Body of pancreas (tissue), 4 donors: ENCODE measurements around the gene TTC28. TPM values are rescaled to one million over a fixed set of nuclear protein-coding genes. Genes with fewer than 3 reads are reported as not detected.

Experiments used
- ATAC-seq: fragments of 150-250 bp; one replicate; pipeline ENCODE4 v1.9.1; 2016
- DNase-seq, 4 donors: peaks; one replicate each; pipeline ENCODE4 v3.0.0-alpha.2; 2019
- H3K27ac ChIP-seq, 4 donors: fragments of 200-600 bp; sonication (generic); 1 replicate in 3 of 4; 2 replicates in 1 of 4; pipeline versions ENCODE4 v1.5.1 to v1.6.1; 2016 to 2019; ENCODE audit warnings: mild to moderate bottlenecking in 1 of 4, mixed read lengths in 1 of 4, moderate library complexity in 1 of 4
- H3K27me3 ChIP-seq, 2 donors: fragments of 200-600 bp; sonication (generic); one replicate each; pipeline ENCODE4 v1.6.0; 2016; ENCODE audit warnings: mild to moderate bottlenecking in 1 of 2
- H3K36me3 ChIP-seq, 2 donors: fragments of 200-600 bp; sonication (generic); replicated peaks in 1 of 2; 2 replicates each; pipeline ENCODE4 v1.5.1; 2016; ENCODE audit warnings: low read depth in 2 of 2; ENCODE audit not compliant: insufficient read depth in 1 of 2
- H3K4me1 ChIP-seq: fragments of 200-600 bp; sonication (generic); one replicate; pipeline ENCODE4 v1.6.0; 2016
- H3K4me3 ChIP-seq, 2 donors: fragments of 200-600 bp; sonication (generic); 1 replicate in 1 of 2; 2 replicates in 1 of 2; pipeline ENCODE4 v1.5.1; 2016 to 2019
- H3K9me3 ChIP-seq, 3 donors: fragments of 200-600 bp; sonication (generic); 1 replicate in 2 of 3; 2 replicates in 1 of 3; pipeline ENCODE4 v1.5.1; 2016
- POLR2A ChIP-seq, 3 donors: fragments of 450-650 bp; IDR thresholded peaks; one replicate each; pipeline ENCODE4 v1.6.1; 2016; ENCODE audit warnings: antibody characterized with exemption in 3 of 3, mild to moderate bottlenecking in 2 of 3
- WGBS, 2 donors: methylation state at CpG; one replicate each; pipeline ENCODE4 v1.1.5; 2017; 5-methylcytosine and 5-hydroxymethylcytosine counted together
- intact Hi-C: fragments of 100-400 bp; cut with DNase I; formaldehyde crosslinking; loops from one replicate; pipeline ENCODE4 v1.15.1; 2023
- total RNA-seq, 2 donors: library from RNA; depleted of rRNA; stranded (reverse); fragments of >200 nt; gene quantifications; one replicate each; pipeline ENCODE4 v1.1.0, GENCODE V29; 2016
- TF ChIP-seq, protein P1 (sequence below), 7 experiments: fragments of 450-650 bp in 4 of 7; fragments of 200-600 bp in 3 of 7; sonication (generic) in 3 of 7; IDR thresholded peaks; one replicate each; pipeline ENCODE4 v1.5.1; 2016 to 2019; ENCODE audit warnings: antibody characterized with exemption in 7 of 7

The TTC28 gene
- total RNA-seq, 2 donors from 2014 or later, result 21.0 to 87.3 TPM

DNA sequence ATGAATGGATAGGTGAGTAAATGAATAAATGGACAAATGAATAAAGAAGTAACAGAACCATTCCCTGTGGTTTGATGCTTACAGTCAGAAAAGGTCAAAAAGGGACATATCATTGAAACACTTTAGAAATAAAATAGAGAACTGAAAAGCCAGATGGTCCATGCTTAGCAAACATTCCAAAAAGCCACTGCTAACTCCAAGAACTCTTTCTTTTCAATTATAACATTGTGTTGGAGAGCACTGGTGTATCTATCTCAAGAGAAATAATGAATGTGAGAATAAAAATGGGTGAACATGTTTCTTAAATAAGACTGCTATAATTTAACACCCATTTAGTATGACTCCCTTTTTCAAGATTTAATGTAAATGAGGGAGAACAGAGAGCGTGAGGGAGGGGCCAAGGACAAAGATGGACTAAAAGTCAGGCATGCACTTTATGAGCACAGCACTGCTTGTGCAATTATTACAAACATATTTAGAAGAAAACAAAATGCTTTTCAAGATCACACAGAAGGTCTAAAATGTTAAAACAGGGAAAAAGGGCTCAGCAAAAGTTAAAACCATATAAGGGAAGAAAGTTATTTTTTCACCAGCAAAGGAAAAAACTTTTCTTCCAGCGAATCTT, 536.3 kb downstream of the TTC28 start:
- DNase-seq (no peak), ATAC-seq (no peak)
- no peak overlapping the region for H3K27ac ChIP-seq
- H3K4me3 ChIP-seq, result no peak overlapping the region
- H3K9me3 ChIP-seq, result no peaks in the 10 kb centered on the region
- TF ChIP-seq POLR2A (IDR thresholded peaks at IDR 0.05), result no peak
- TF ChIP-seq, protein P1, sequence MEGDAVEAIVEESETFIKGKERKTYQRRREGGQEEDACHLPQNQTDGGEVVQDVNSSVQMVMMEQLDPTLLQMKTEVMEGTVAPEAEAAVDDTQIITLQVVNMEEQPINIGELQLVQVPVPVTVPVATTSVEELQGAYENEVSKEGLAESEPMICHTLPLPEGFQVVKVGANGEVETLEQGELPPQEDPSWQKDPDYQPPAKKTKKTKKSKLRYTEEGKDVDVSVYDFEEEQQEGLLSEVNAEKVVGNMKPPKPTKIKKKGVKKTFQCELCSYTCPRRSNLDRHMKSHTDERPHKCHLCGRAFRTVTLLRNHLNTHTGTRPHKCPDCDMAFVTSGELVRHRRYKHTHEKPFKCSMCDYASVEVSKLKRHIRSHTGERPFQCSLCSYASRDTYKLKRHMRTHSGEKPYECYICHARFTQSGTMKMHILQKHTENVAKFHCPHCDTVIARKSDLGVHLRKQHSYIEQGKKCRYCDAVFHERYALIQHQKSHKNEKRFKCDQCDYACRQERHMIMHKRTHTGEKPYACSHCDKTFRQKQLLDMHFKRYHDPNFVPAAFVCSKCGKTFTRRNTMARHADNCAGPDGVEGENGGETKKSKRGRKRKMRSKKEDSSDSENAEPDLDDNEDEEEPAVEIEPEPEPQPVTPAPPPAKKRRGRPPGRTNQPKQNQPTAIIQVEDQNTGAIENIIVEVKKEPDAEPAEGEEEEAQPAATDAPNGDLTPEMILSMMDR (IDR thresholded peaks at IDR 0.05), result no peak
- intact Hi-C loops, result no loop called here
- no peaks in the 10 kb centered on the region for H3K36me3 ChIP-seq
- H3K4me1 ChIP-seq, result peaks cover 7% of the 10 kb centered on the region
- WGBS, 2 donors, result 88 to 97% methylated on average over 2 of the region's 2 CpGs
- no peaks in the 10 kb centered on the region for H3K27me3 ChIP-seq

DNA sequence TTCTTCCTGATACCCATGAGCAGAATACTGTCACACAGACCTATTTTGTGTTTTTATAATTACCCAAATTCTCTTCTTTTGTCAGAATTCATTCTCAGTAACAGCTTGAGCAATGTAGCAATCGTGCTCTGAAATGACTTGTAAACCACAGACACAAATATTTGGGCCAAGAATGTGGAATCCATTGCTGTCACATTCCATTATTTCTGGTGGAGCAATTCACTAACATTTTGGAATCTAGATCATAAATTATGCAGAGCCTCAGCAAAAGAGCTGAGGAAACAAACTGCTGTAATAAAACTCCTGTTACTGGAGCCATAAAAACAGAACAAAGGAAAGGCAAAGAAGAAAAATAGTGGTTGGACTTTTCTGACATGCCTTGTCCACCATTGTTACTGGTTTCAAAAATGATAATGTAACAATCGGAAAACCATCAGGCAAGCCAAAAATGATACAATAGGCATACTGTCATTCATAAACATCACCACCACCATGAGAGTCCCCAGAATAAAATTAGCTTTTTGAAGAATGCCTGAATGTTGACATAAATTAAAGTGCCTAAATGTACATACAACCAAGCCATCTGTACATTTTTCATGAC, 537.2 kb downstream of the TTC28 start:
- TF ChIP-seq, protein P1 (IDR thresholded peaks at IDR 0.05), result no peak
- no peak for TF ChIP-seq POLR2A (IDR thresholded peaks at IDR 0.05)
- DNase-seq, result peak in 1 of 4 donors; percentile 9
- Histone ChIP-seq H3K36me3 (no peaks in the 10 kb centered on the region), H3K9me3 (peaks cover 0 to 3% (median 0%) of the 10 kb centered on the region in 3 donors), H3K27me3 (no peaks in the 10 kb centered on the region), H3K4me3 (no peak overlapping the region), H3K27ac (peak overlapping the region in 1 of 4 donors; percentile 6), H3K4me1 (peaks cover 7% of the 10 kb centered on the region)
- ATAC-seq, result peak; percentile 65
- WGBS, 2 donors, result 55 to 65% methylated on average over 2 of the region's 2 CpGs
- intact Hi-C loops, result no loop called here

DNA sequence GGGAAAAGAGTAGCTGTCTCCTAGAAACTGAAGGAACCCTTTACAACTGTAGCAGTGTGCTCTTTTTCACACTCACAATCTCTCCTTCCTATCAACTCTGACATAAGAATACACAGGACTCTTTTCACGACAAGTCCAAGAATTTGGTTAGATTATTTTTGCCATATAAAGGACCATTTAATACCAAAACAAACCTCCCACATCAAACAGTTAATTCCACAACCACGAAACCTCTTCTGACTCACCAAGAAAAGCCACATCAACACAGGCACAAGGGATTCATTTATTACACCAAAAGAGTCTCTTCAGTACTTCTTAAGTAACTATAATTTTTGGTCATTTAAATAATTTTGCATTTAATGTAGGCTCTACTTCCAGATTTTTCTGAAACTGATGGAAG, 538.0 kb downstream of the TTC28 start:
- Histone ChIP-seq H3K9me3 (peaks cover 0 to 9% (median 0%) of the 10 kb centered on the region in 3 donors), H3K4me3 (no peak overlapping the region), H3K36me3 (no peaks in the 10 kb centered on the region), H3K27ac (no peak overlapping the region), H3K4me1 (peaks cover 7% of the 10 kb centered on the region), H3K27me3 (no peaks in the 10 kb centered on the region)
- ATAC-seq (no peak), DNase-seq (no peak)
- intact Hi-C loops, result no loop called here
- WGBS, 2 donors, result 49 to 59% methylated on average over 2 of the region's 2 CpGs
- no peak for TF ChIP-seq POLR2A (IDR thresholded peaks at IDR 0.05)

DNA sequence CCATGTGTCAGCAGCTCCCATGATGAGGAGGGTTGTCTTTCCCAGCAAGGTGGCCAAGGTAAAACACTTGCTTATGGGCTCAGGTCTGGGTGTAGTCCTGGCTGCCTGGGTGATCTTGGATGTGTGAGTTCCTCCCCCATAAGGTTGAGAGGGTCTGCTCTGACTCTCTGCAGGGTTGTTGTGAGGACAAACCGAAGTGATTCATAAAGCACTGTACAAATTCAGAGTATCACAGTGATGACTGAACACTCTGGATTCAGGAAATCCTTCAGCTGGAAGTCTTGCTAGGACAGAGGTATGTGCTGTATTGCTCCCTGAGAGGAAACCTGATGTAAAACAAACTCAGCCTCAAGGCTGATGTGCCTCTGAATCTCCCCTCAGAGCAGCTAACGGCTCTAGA, 539.7 kb downstream of the TTC28 start:
- H3K9me3 ChIP-seq, result peaks cover 0 to 9% (median 0%) of the 10 kb centered on the region in 3 donors
- intact Hi-C loops, result no loop called here
- no peak for TF ChIP-seq POLR2A (IDR thresholded peaks at IDR 0.05)
- TF ChIP-seq, protein P1 (IDR thresholded peaks at IDR 0.05), result no peak
- H3K36me3 ChIP-seq, result no peaks in the 10 kb centered on the region
- H3K27me3 ChIP-seq, result no peaks in the 10 kb centered on the region
- H3K27ac ChIP-seq, result no peak overlapping the region
- ATAC-seq (no peak), DNase-seq (no peak)
- peaks cover 7% of the 10 kb centered on the region for H3K4me1 ChIP-seq
- H3K4me3 ChIP-seq, result no peak overlapping the region
- WGBS, 2 donors, result 74 to 80% methylated on average over 2 of the region's 2 CpGs

DNA sequence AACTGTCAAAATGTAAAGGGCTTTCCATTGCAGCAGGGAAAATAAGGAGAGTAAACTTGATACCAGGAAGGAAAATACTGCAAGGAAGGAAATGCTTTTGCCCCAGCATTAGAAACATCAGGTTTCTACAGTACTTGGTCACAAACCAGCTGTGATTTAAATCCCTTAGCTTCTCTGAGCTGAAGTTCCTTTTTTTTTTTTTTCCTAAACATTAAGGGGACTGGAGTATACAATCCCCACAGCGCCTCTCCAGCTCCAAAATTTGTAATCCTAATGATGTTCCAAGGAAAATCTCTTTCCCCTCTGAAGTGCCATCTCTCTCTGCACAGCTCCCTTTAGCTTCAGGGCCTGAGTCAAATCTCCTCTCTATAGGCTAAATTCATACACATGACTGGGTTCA, 540.1 kb downstream of the TTC28 start:
- TF ChIP-seq, protein P1 (IDR thresholded peaks at IDR 0.05), result no peak
- no peak for TF ChIP-seq POLR2A (IDR thresholded peaks at IDR 0.05)
- 87 to 94% methylated on average over 1 of the region's 1 CpG for WGBS, 2 donors
- ATAC-seq, result no peak

More for the DNA sequence above, 540.1 kb downstream of the TTC28 start:
- no peak for DNase-seq
- Histone ChIP-seq H3K27ac (no peak overlapping the region), H3K4me1 (peaks cover 7% of the 10 kb centered on the region), H3K9me3 (peaks cover 0 to 9% (median 0%) of the 10 kb centered on the region in 3 donors), H3K4me3 (no peak overlapping the region), H3K36me3 (no peaks in the 10 kb centered on the region), H3K27me3 (no peaks in the 10 kb centered on the region)
- intact Hi-C loops, result no loop called here
